ENCODE data around the gene HHIPL1. TPM values are rescaled to one million over a fixed set of nuclear protein-coding genes. Genes with fewer than 3 reads are reported as not detected.

The HHIPL1 gene
- total and polyA plus RNA-seq, 2 of the 8 experiments (the other 6 are each of a cell fraction or from before 2014, with no cell fraction given): 1.5 to 2.6 TPM

- H3K4ac ChIP-seq (replicated peaks; ENCODE audit: insufficient read length, low read depth, low read length): no peak overlapping the region
- no peak overlapping the region for H3K9ac ChIP-seq (replicated peaks in 1 of 4; ENCODE audit: extremely low read depth in 1 of 4, low read depth in 3 of 4, low read length in 3 of 4)
- peaks cover 12 to 14% of the 10 kb centered on the region in 2 experiments; a peak in 3 of 4 replicates for H3K9me3 ChIP-seq (ENCODE audit: insufficient read depth in 2 of 2, low read depth in 1 of 2, low read length in 1 of 2)
These were observed 54.3 kb downstream of the HHIPL1 start for GRCh38 chr14:99699085-99699760.

More at GRCh38 chr14:99699085-99699760, 54.3 kb downstream of the HHIPL1 start:
- 88% methylated on average over 12 of the region's 12 CpGs; no CpG with 5 or more reads in 1 of the 2 experiments for WGBS, 2 experiments (ENCODE audit: extremely low coverage in 1 of 2, insufficient coverage in 1 of 2, insufficient read length in 1 of 2, insufficient replicate concordance in 2 of 2, low coverage in 1 of 2, low lambda C conversion rate in 2 of 2, missing lambda C conversion rate in 1 of 2)
- Histone ChIP-seq H3K79me1 (ENCODE audit: low read depth, low read length) (no peaks in the 10 kb centered on the region), H4K8ac (ENCODE audit: extremely low read depth, insufficient read depth, low read length) (no peak overlapping the region), H3K4me2 (ENCODE audit: insufficient read depth in 1 of 2, low read depth in 2 of 2, low read length in 2 of 2) (no peak overlapping the region), H4K91ac (replicated peaks; ENCODE audit: insufficient read length, low read length) (no peak overlapping the region), H4K20me1 (replicated peaks in 1 of 2; ENCODE audit: control insufficient read depth in 1 of 2, insufficient read depth in 2 of 2, low read length in 2 of 2) (no peaks in the 10 kb centered on the region), H2BK20ac (ENCODE audit: low read length) (no peak overlapping the region), H2AFZ (ENCODE audit: low read length) (no peak overlapping the region), H2BK5ac (ENCODE audit: low read depth, low read length) (no peak overlapping the region), H3K14ac (ENCODE audit: insufficient read length) (no peak overlapping the region), H3K4me1 (replicated peaks in 1 of 4; ENCODE audit: control insufficient read depth in 3 of 4, insufficient read depth in 4 of 4, low read length in 3 of 4) (no peaks in the 10 kb centered on the region), H3K23ac (ENCODE audit: insufficient read length) (no peak overlapping the region), H2AK5ac (ENCODE audit: low read depth, low read length) (no peak overlapping the region), H3K79me2 (ENCODE audit: control insufficient read depth in 1 of 2, insufficient read depth in 2 of 2, low read length in 2 of 2) (no peaks in the 10 kb centered on the region), H2BK12ac (ENCODE audit: low read depth, low read length) (no peak overlapping the region), H3K18ac (ENCODE audit: extremely low read depth, low read length) (no peak overlapping the region), H3K56ac (replicated peaks; ENCODE audit: insufficient read length, low read depth, low read length) (no peak overlapping the region), H2BK120ac (replicated peaks; ENCODE audit: low read depth, low read length) (no peak overlapping the region), H3K27ac (ENCODE audit: low read depth, low read length) (no peak overlapping the region), H3K36me3 (ENCODE audit: control insufficient read depth in 2 of 4, insufficient read depth in 4 of 4, low read length in 3 of 4) (no peaks in the 10 kb centered on the region), H4K5ac (ENCODE audit: insufficient read length, low read depth, low read length) (no peak overlapping the region), H2BK15ac (ENCODE audit: low read length) (no peak overlapping the region), H3K27me3 (replicated peaks in 1 of 4; ENCODE audit: control insufficient read depth in 3 of 4, extremely low read depth in 1 of 4, insufficient read depth in 3 of 4, low read length in 3 of 4) (no peaks in the 10 kb centered on the region), H3K4me3 (ENCODE audit: extremely low read depth in 1 of 4, insufficient read depth in 2 of 4, low read depth in 3 of 4, low read length in 4 of 4) (no peak overlapping the region), H3K23me2 (ENCODE audit: low read depth, low read length) (no peaks in the 10 kb centered on the region)
- POLR2A ChIA-PET (ENCODE audit: partially characterized antibody): no interaction called here
- TF ChIP-seq PHF8 (conservative IDR thresholded peaks at IDR 0.05; ENCODE audit: low read depth, low read length): no peak
- no peak for TF ChIP-seq CHD2 (IDR thresholded peaks at IDR 0.05; ENCODE audit: low read length)
- TF ChIP-seq KDM5A (IDR thresholded peaks at IDR 0.05; ENCODE audit: low read length): no peak
- TF ChIP-seq MAX (IDR thresholded peaks at IDR 0.05): no peak
- no peak for TF ChIP-seq BCL11A (IDR thresholded peaks at IDR 0.05; ENCODE audit: low read depth in 2 of 2, low read length in 2 of 2)
- TF ChIP-seq TCF12 (IDR thresholded peaks at IDR 0.05; ENCODE audit: low read depth, low read length): no peak
- TF ChIP-seq POLR2A (IDR thresholded peaks at IDR 0.05; ENCODE audit: control extremely low read depth in 1 of 2, low read depth in 2 of 2, low read length in 2 of 2): no peak
- no peak for TF ChIP-seq RBBP5 (IDR thresholded peaks at IDR 0.05; ENCODE audit: borderline replicate concordance, low read depth, low read length)
- DNase-seq (ENCODE audit: low read depth in 1 of 2, low spot score in 2 of 2): peak in 1 of 2 experiments; percentile 22
- CTCF ChIA-PET (ENCODE audit: partially characterized antibody): interaction anchor here (4.5 kb wide), 1 partner anchor 11 kb away, joined by 35 read pairs; no protein-coding TSS in a partner anchor
- no peak for FAIRE-seq

All from H1 (cell line).